Ishikawa (cell line): ENCODE results near the gene MELTF.

ENCODE experiments used
- CEBPB ChIP-seq: IDR thresholded peaks from 2 replicates; pipeline ENCODE4 v1.6.1; 2012
- CREB1 ChIP-seq: IDR thresholded peaks from 2 replicates; pipeline ENCODE4 v1.6.1; 2012; ENCODE audit warnings: low read depth
- EGR1 ChIP-seq: IDR thresholded peaks from 2 replicates; pipeline ENCODE4 v1.6.1; 2012
- EP300 ChIP-seq: IDR thresholded peaks from 2 replicates; pipeline ENCODE4 v1.6.1; 2012; ENCODE audit warnings: borderline replicate concordance
- FOXM1 ChIP-seq: IDR thresholded peaks from 2 replicates; pipeline ENCODE4 v1.6.1; 2012; ENCODE audit warnings: low read depth, borderline replicate concordance
- MAX ChIP-seq: IDR thresholded peaks from 2 replicates; pipeline ENCODE4 v1.6.1; 2012
- NFIC ChIP-seq: IDR thresholded peaks from 2 replicates; pipeline ENCODE4 v1.6.1; 2012
- RAD21 ChIP-seq: IDR thresholded peaks from 2 replicates; pipeline ENCODE4 v1.6.1; 2012; ENCODE audit warnings: low read depth
- REST ChIP-seq: IDR thresholded peaks from 2 replicates; pipeline ENCODE4 v1.6.1; 2012; ENCODE audit warnings: low read depth, mild to moderate bottlenecking
- TAF1 ChIP-seq: IDR thresholded peaks from 2 replicates; pipeline ENCODE4 v1.6.1; 2012; ENCODE audit warnings: low read depth, mild to moderate bottlenecking
- TCF12 ChIP-seq: IDR thresholded peaks from 2 replicates; pipeline ENCODE4 v1.6.1; 2012; ENCODE audit warnings: low read depth
- TEAD4 ChIP-seq: IDR thresholded peaks from 2 replicates; pipeline ENCODE4 v1.6.1; 2012
- USF1 ChIP-seq: IDR thresholded peaks from 2 replicates; pipeline ENCODE4 v1.6.1; 2012
- YY1 ChIP-seq: IDR thresholded peaks from 2 replicates; pipeline ENCODE4 v1.6.1; 2012; ENCODE audit warnings: low read depth
- ZBTB7A ChIP-seq: IDR thresholded peaks from 2 replicates; pipeline ENCODE4 v1.6.1; 2012; ENCODE audit warnings: low read depth

MELTF gene

GRCh38 chr3:197011780-197012539 is 17.7 kb downstream of the MELTF start:
- no peak for TF ChIP-seq EP300
- TF ChIP-seq EGR1, result no peak
- TF ChIP-seq REST, result no peak
- TF ChIP-seq NFIC, result no peak

GRCh38 chr3:197010556-197011351 is 18.9 kb downstream of the MELTF start:
- TF ChIP-seq EGR1, result no peak
- TF ChIP-seq CREB1, result no peak
- TF ChIP-seq NFIC, result no peak
- TF ChIP-seq USF1, result no peak
- TF ChIP-seq TAF1, result no peak
- no peak for TF ChIP-seq EP300
- no peak for TF ChIP-seq TEAD4
- no peak for TF ChIP-seq FOXM1
- no peak for TF ChIP-seq RAD21
- no peak for TF ChIP-seq ZBTB7A

- TF ChIP-seq TAF1 (no peak), CREB1 (no peak), RAD21 (no peak), EGR1 (no peak), FOXM1 (no peak), MAX (no peak), NFIC (no peak), CEBPB (no peak)
Measured at GRCh38 chr3:197009532-197010019, 20.0 kb downstream of the MELTF start.

- TF ChIP-seq ZBTB7A (no peak), NFIC (no peak), EGR1 (no peak), TEAD4 (no peak), TAF1 (no peak), YY1 (no peak), MAX (no peak), CREB1 (no peak), CEBPB (no peak), TCF12 (no peak), FOXM1 (no peak), USF1 (no peak), RAD21 (no peak), EP300 (no peak), REST (no peak)
Measured at GRCh38 chr3:197008436-197009209, 21.0 kb downstream of the MELTF start.

- no peak for TF ChIP-seq YY1
- TF ChIP-seq FOXM1, result no peak
- no peak for TF ChIP-seq USF1
- TF ChIP-seq RAD21, result no peak
- no peak for TF ChIP-seq REST
- no peak for TF ChIP-seq EGR1
- no peak for TF ChIP-seq ZBTB7A
- no peak for TF ChIP-seq CREB1
- no peak for TF ChIP-seq EP300
- TF ChIP-seq TAF1, result no peak
- TF ChIP-seq MAX, result no peak
- no peak for TF ChIP-seq TCF12
- TF ChIP-seq TEAD4, result no peak
- TF ChIP-seq CEBPB, result no peak
- no peak for TF ChIP-seq NFIC
Measured at GRCh38 chr3:197007953-197008352, 21.7 kb downstream of the MELTF start.
